Progenitor cell of endocrine pancreas (in vitro differentiated cells): ENCODE results near the gene TOLLIP. TPM values are rescaled to one million over a fixed set of nuclear protein-coding genes. Genes with fewer than 3 reads are reported as not detected.

Experiments
- DNase-seq: peaks from one replicate; pipeline ENCODE4 v3.0.0; 2021; ENCODE audit warnings: low spot score; ENCODE audit not compliant: unreplicated experiment
- H3K27ac Mint-ChIP-seq: 2 replicates; pipeline ENCODE4 v1.8.0; 2021; ENCODE audit warnings: mild to moderate bottlenecking, moderate library complexity, mixed read lengths
- H3K27me3 Mint-ChIP-seq: 2 replicates; pipeline ENCODE4 v1.8.0; 2021; ENCODE audit warnings: mixed read lengths
- H3K36me3 Mint-ChIP-seq: 2 replicates; pipeline ENCODE4 v1.8.0; 2022; ENCODE audit warnings: mixed read lengths; ENCODE audit not compliant: insufficient read depth
- H3K4me1 Mint-ChIP-seq: 2 replicates; pipeline ENCODE4 v1.8.0; 2021; ENCODE audit warnings: low read depth, mixed read lengths
- H3K4me3 Mint-ChIP-seq: 2 replicates; pipeline ENCODE4 v1.8.0; 2021; ENCODE audit warnings: low read depth, mild to moderate bottlenecking, moderate library complexity, mixed read lengths
- H3K9me3 Mint-ChIP-seq: 2 replicates; pipeline ENCODE4 v1.8.0; 2021; ENCODE audit warnings: low read depth, mixed read lengths
- CTCF ChIP-seq: fragments of 200-600 bp; sonication (generic); IDR thresholded peaks from one replicate; pipeline ENCODE4 v1.5.0; 2021; ENCODE audit warnings: antibody characterized with exemption, mild to moderate bottlenecking; ENCODE audit not compliant: unreplicated experiment
- total RNA-seq: library from RNA; stranded (reverse); gene quantifications from 2 replicates; pipeline ENCODE4 v1.2.1, GENCODE V29; 2021

TOLLIP gene
- total RNA-seq, 1 donor from 2014 or later = 44.4 TPM

- H3K4me3 Mint-ChIP-seq = no peak overlapping the region
- H3K27me3 Mint-ChIP-seq = peaks cover 14% of the 10 kb centered on the region
- TF ChIP-seq CTCF = no peak
- DNase-seq = no peak
- H3K9me3 Mint-ChIP-seq = no peaks in the 10 kb centered on the region
- no peaks in the 10 kb centered on the region for H3K36me3 Mint-ChIP-seq
- no peak overlapping the region for H3K27ac Mint-ChIP-seq
- peaks cover 32% of the 10 kb centered on the region for H3K4me1 Mint-ChIP-seq
Observed at GRCh38 chr11:1354125-1354938, 44.9 kb upstream of the TOLLIP start.

GRCh38 chr11:1353383-1354124 lies 44.1 kb upstream of the TOLLIP start:
- Mint-ChIP-seq H3K27me3 (peaks cover 14% of the 10 kb centered on the region), H3K9me3 (no peaks in the 10 kb centered on the region), H3K27ac (peak overlapping the region; percentile 87), H3K4me3 (no peak overlapping the region), H3K4me1 (peaks cover 38% of the 10 kb centered on the region), H3K36me3 (no peaks in the 10 kb centered on the region)
- no peak for TF ChIP-seq CTCF
- DNase-seq = no peak

- no peaks in the 10 kb centered on the region for H3K9me3 Mint-ChIP-seq
- H3K27ac Mint-ChIP-seq = peak overlapping the region; percentile 44
- no peak for TF ChIP-seq CTCF
- peaks cover 14% of the 10 kb centered on the region for H3K27me3 Mint-ChIP-seq
- peaks cover 41% of the 10 kb centered on the region for H3K4me1 Mint-ChIP-seq
- DNase-seq = no peak
- no peaks in the 10 kb centered on the region for H3K36me3 Mint-ChIP-seq
- H3K4me3 Mint-ChIP-seq = no peak overlapping the region
Observed at GRCh38 chr11:1352696-1353382, 43.4 kb upstream of the TOLLIP start.

- no peak for TF ChIP-seq CTCF
- Mint-ChIP-seq H3K36me3 (no peaks in the 10 kb centered on the region), H3K4me1 (peaks cover 34% of the 10 kb centered on the region), H3K9me3 (no peaks in the 10 kb centered on the region), H3K27ac (peak overlapping the region; percentile 98), H3K27me3 (peaks cover 8% of the 10 kb centered on the region), H3K4me3 (no peak overlapping the region)
- no peak for DNase-seq
Observed at GRCh38 chr11:1351278-1351937, 42.0 kb upstream of the TOLLIP start.
